Stimulated activated CD4-positive, alpha-beta T cell treated with anti-CD3 and anti-CD28 coated beads, Interleukin-4, amount 100 ng/mL, for 48 hours (primary cell): ENCODE data around the gene TMEM151B.
"Not testable (repeated sequence)": the region's sequence is repeated elsewhere in the genome, so short reads cannot be mapped to it uniquely, and the experiment has no call there.

ENCODE experiments used
- DNase-seq, 2 donors: peaks; one replicate each; pipeline ENCODE4 v3.0.0-alpha.2; 2020; ENCODE audit warnings: low read depth in 2 of 2

The TMEM151B gene

GRCh38 chr6:44269921-44270525 is at the start of gene TMEM151B:
Gene TMEM151B, plus strand, starts transcription at chr6:44270450. Its CDS starts 293 bp downstream, at chr6:44270743.
- no peak for DNase-seq

GRCh38 chr6:44220913-44221290 is 49.3 kb upstream of the TMEM151B start:
- no peak for DNase-seq

DNA sequence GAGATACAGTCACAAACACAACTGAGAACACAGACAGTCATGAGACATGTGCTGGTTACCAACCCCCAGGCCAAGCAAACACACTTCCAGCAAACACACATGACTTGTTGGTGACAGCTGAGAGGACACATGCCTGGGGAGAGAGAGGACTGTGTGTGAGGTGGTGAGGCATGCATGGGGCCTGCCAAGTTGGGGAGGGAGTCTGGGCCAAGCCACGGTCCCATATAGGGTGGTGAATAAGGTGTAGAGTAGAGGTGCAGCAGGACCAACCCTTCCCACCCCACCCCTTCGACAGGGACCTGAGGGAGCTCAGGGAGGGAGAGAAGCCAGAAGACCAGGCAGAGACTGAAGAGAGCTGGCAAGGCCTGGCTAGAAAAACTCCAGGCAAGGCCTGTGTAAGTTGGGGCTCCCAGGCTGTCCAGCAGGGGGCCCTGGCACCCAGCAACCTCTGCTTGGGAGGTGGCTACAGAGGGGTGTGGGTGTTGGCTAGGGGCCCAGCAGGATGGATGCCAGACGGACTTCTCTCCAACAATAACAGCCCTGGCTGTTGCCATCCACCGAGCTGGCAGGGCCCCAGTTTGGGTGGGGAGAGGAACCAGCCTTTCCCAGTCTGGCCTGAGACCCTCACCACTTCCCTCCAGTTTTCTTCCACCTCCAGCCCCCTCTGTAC is 48.8 kb upstream of the TMEM151B start:
- peak; percentile 68 to 69 for DNase-seq

- no peak for DNase-seq
Measured at GRCh38 chr6:44221961-44222335, 48.3 kb upstream of the TMEM151B start.

GRCh38 chr6:44222486-44223318 is 47.5 kb upstream of the TMEM151B start:
- DNase-seq, result no peak

- peak; percentile 82 for DNase-seq
Measured at GRCh38 chr6:44223319-44224028, 46.8 kb upstream of the TMEM151B start, which contains the start of gene SLC29A1. Gene SLC29A1, plus strand, starts transcription at chr6:44223595. Its CDS starts 3,719 bp downstream, at chr6:44227314.

- no peak for DNase-seq
Measured at GRCh38 chr6:44224029-44224964, 46.0 kb upstream of the TMEM151B start.

DNA sequence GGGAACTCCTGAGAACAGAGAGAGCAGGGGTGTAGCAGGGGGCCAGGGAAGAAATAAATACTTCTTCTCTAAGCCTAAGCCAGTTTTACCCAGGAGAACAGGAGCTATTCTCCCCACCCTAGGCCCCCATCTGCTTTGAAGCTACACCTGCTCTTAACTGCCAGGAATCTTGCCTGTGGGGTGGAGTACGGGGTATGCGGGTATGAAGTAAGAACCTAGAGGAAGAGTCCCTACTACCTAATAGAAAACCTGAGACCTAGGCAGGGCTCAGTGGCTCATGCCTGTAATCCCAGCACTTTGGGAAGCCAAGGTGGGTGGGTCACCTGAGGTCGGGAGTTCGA is 45.3 kb upstream of the TMEM151B start:
- DNase-seq, result no peak

DNA sequence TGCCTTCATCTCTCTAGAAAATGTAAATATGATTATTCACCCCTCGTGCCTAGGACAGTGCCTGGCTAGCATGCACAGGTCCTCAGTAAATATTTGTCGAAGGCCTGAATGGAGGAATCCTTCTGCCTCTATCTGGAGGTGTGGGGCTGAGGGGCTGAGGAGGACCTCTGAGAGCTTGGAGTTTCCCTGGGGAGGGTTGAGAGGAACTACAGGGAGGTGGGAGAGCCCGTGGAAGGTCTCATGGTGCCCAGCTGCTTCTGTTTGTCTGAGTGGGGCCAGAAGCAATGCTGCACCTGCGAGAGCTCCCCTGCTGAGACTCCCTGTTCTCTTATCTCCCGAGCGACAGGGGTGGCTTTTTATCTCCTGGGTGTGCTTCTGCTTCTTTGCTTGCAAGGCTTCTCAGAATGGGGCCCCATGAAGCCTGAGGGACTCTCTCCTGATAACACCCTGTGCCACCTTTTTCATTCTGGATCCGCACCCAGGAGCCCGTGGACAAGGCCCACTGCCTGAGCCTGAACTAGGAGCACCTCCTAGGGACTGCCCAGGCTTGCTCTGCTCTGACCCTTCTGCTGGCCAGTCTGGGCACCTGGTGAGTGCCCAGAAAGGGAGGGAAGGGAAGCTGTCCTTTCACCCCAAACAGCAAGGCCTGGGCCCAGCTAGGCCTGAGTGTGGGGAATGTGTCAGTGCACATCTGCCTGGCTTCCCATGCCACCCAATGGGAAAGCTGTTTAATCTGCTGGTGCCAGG is 44.5 kb upstream of the TMEM151B start:
- no peak for DNase-seq

DNA sequence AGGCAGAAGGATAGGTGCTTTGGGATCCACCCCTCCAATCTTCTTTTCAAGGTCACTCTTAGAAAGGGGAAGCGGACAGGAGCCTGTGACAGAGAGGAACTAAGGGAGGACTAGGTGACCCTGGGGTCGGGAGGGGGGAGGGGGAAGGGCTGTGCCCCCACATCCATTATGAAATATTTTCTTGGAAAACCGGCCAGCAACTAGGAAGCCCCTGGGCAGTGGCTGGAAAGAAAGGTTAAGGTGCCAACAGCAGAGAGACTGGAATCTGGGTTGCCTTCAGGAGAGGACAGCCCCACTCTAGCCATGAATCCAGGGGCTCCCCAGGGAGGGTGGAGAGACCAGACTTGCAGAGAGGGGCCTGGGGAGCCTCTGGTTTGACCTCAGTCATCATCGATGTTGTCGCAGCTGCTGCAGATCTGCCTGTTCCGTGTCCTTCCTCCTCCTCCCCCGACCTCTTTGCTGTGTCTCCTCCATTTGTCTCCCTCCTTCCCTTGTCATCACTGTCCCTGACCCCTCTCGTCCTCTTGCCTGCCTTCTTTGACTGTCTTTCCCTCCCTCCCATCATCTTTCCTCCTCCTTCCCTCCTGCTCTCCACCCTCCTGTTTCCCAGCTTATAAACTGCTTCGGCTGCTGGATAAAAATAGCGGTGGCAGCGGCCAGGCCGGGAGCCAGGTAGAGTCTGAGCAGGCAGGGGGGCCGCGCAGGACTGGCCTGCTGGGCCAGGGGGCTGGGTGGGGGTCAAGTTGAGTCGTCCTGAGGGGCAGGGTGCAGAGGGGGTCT is 43.7 kb upstream of the TMEM151B start:
- DNase-seq, result no peak

- DNase-seq, result no peak
Measured at GRCh38 chr6:44227148-44227793, 43.0 kb upstream of the TMEM151B start.

DNA sequence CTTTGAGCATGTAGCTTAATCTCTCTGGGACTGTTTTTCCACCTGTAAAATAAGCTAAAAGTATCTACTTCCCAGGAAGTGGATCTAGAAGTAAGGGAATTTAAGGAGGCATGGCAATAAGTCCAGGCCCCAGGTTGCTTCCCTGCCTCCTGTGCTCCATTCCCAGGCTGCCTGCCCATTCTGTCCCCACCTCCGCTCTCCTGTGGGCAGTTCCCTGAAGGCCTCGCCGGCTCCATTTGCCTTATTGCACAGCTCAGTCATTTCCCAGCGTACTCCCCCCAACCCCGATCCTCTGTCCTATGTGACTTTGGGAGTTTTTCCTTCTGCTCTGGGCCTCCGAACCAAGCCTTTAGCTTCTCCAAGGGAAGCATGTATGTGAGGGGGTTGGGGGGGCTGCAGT is 42.2 kb upstream of the TMEM151B start:
- DNase-seq, result no peak

DNA sequence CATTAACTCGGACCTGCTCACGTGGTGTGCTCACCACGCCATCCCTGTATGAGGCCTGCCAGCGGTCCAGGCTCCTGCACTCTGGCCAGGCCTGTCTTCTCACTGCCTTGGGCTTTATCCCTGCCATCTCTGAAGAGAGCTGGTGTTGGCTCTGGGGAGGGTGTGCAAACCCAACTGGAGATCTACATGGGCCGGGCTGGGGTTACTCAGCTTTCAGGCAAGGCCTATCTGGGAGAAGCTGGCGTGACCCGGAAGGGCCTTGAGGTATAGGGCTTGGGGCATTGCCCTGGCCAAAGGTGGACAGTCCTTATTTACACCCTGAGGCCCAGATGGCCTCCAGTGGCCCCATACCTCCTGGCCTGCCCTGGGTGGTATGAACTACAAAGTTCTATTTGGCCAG is 41.8 kb upstream of the TMEM151B start:
- DNase-seq, result no peak

GRCh38 chr6:44228836-44229235 is 41.4 kb upstream of the TMEM151B start:
- no peak for DNase-seq

DNA sequence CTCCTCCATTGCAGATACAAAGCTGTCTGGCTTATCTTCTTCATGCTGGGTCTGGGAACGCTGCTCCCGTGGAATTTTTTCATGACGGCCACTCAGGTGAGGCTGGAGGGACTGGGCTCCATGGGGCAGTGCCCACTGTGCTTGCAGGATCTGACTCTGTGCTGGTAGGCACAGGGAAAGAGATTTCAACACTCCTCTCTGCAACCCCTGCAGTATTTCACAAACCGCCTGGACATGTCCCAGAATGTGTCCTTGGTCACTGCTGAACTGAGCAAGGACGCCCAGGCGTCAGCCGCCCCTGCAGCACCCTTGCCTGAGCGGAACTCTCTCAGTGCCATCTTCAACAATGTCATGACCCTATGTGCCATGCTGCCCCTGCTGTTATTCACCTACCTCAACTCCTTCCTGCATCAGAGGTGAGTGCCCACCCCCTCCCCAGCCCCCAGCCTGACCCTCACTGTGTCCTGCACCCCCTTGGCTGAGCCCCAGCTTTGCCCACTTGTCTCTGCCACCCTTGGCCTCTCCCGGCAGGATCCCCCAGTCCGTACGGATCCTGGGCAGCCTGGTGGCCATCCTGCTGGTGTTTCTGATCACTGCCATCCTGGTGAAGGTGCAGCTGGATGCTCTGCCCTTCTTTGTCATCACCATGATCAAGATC is 40.7 kb upstream of the TMEM151B start:
- DNase-seq, result no peak

DNA sequence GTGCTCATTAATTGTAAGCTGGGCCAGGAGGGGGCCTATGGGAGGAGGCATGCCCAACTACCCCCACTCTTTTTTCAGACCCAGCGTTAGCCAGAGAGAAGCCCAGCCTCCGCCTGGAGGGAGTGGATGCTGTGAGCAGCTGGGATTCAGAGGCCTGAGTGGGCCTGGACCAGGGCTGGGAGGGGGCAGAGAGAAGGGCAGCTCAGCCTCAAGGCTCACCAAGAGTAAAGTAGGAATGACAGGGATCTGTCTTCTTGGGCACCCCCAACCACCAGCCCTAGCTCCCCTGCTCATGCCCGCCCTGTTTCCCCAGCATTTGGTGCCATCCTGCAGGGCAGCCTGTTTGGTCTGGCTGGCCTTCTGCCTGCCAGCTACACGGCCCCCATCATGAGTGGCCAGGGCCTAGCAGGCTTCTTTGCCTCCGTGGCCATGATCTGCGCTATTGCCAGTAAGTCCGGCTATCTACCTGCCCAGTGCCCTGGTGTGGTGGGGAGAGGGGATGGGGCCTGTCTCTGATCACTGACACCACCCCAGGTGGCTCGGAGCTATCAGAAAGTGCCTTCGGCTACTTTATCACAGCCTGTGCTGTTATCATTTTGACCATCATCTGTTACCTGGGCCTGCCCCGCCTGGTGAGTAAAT is 40.1 kb upstream of the TMEM151B start:
- no peak for DNase-seq

DNA sequence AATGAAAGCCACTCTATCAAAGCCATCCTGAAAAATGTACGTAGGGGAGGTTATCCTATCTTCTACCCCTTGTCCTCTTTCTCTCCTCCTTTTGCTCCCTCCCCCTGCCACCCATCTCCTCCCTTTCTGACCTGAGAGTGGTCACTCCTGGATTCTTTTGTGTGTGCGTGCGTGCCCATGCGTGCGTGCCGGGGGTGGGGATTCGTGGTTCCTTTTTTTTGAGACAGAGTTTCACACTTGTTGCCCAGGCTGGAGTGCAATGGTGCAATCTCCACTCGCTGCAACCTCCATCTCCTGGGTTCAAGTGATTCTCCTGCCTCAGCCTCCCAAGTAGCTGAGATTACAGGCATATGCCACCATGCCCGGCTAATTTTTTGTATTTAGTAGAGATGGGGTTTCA is 38.8 kb upstream of the TMEM151B start:
- not testable (repeated sequence) for DNase-seq
